Skin of body (tissue), 2 donors: ENCODE results near the gene PLPP2. TPM values are rescaled to one million over a fixed set of nuclear protein-coding genes. Genes with fewer than 3 reads are reported as not detected.

Source experiments
- DNase-seq: peaks from one replicate; lab custom pipeline; 2025; lab: John Stamatoyannopoulos, UW
- total RNA-seq: library from RNA; depleted of rRNA; stranded (reverse); fragments of >200 nt; gene quantifications from one replicate; pipeline ENCODE4 v1.2.3, GENCODE V29; 2014

PLPP2 gene
- total RNA-seq, 1 donor from 2014 or later, result 5.1 TPM

DNA sequence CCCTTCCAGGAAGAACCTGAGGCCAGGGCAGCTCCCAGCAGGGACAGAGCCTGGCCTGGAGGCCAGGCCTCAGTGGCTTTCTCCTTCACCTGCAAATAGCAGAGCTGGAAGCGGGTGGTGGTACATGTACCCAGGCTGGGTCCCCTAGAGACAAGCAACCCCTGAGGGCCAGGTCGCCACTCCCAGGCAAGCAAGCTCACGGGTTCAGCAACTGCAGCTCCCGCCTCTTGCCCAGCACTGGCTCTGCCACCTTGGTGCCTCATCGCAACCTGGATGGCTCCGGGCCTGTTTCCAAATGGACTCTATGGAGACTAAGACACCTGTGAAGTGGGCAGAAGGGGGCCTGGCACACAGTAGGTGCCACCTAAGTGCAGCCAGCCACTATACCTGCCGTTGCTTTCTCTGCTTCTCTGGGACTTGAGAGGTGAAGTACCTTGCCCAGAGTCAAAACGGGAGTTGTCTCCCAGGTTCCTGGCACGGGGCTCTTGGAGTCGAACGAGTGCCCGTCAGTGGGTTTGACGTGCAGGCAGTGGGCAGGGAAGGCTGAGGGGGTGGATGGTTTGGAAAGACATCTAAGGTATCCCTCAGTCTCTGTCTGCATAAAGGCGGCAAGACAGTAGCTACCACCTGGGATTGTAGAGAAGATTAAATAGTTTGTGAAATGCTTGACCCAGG lies 2.4 kb upstream of the PLPP2 start:
- DNase-seq, result no peak

DNA sequence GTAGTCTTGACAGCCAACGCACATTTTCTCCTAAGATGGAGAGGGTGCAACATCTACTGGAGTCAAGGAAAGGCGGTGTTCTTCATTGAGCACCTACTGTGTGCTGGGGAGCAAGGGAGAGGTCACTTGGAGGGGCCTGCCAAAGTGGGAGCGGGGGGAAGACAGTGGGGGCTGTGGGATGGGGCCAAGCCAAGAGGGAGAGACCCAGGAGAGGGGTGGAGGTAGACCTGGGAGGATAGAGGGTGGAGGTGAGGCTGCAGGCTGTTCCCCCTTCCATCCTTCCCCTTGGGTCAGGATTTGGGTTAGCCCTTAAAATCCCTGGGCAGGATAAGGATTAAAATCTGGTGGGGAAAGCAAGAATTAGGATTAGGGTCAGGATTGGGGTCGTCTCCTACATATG lies 1.7 kb upstream of the PLPP2 start:
- no peak for DNase-seq

DNA sequence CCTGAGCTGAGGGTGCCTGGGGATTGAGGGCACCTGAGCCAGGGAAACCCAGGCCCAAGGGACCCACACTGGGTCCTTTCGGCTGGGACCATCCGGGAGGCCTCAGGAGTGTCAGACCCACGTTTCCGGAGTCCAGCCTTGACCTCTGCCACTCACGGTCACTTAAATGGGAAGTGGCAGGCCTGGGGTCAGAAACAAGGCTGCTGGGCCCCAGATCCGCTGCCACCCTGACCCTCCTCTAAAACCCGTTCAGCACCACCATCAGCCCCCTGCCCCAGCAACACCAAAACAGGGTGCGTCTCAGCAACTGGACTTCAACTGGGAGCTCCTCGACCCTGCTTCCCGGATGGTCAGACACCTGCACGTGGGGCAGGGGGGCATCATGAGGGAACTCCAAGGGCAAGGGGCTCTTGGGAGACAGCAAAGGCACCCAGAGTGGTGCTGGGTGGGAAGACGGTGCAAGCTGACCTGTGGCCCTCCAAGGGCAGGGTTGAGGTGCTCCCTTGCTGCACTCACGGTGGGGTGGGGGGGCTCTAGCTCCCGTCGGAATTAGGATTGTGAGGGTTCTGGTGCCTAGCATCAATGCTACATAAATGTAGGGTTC lies 1.2 kb upstream of the PLPP2 start:
- DNase-seq, result no peak

DNA sequence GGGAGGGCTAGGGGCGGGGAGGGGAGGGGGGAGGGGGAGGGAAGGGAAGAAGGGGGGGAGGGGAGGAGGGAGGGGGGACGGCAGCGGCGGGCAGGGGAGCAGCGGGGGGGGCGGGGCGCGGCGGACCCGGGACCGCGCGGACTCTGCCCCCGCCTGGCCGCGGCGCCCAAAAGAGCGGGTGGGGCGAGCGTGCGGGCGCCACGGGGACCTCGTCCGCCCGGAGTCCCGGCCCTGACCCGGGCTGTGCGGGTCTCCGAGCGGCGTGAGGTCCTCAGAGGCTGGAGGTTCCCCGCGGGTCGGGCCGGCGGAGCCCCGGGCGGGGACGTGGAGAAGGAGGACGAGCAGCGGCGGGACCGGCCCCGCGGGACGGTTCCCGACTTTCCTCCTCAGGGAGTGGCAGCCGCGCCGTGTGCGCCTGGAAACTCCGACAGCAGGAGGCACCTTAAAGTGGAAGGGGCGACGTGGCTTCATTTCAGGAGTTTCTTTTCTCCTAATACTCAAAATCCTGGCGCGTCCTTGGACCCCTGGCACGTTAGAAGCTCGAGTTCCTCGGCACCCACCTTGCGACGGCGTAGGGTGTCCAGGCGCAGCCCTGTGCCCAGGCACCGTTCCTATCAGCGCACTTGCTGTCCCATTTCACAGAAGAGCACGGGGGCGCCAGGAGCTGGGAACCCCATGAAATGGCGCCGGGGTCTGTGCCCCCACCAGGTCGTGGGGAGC lies 518 bp upstream of the PLPP2 start:
- no peak for DNase-seq

DNA sequence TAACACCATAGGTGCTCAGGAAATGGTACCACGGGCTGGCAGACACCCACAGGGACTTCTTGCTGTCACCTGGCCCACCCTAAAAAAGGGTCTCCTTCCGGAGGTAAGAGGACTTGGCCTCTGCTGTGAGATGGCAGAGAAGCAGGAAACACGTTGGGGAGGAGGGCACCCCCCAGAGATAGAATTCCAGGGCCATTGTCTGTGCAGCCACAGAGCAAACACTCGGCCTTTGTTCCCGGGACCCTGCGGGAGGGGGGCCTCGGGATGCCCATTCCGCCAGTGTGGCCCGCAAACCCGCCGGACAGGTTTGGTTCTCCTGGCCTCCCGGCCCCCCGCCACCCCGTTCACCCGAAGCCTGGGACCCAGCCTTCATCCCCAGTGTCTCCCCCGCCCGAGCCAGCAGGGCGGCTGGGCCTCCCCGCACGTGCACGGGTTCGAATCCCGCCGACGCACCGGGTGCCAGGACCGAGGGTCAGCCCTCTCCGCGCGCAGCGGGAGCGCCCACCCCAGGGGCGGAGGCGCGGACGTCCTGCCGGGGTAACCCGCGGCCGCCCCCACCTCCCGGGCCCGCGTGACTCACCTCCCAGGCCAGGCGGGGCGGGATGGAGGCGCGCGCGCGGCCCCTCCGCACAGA lies 714 bp downstream of the PLPP2 start:
- no peak for DNase-seq

DNA sequence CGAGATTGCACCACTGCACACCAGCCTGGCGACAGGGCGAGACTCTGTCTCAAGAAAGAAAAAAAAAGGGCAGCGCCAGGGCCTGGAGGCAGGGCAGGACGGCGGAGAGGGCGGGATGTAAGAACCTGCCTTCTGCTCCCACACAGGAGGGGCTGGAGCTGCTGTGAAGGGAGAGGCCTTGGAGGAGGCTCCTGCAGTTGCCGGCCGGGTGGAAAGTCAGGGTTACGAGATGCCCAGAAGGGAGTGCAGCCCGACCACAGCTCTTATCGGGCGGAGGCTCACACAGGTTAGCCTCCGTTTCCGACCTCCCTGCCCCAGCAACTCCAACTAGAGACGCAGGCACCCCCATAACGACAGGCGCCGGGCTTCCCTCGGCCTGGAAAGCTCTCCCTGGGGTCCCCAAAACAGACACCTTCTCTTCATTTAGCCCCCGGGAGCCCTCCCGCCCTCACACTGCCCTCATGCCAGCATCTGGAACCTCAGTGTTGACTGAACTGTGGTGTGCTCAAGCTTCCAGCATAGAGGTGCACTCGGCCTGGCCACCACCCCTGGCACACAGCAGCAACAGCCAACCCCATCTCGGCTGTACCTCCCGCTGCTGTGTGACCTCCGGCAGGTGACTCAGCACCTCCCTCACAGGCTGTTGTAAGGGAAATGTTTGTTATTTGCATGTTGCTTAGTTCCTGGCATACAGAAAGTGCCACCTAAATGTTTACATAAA lies 1.4 kb downstream of the PLPP2 start:
- no peak for DNase-seq

DNA sequence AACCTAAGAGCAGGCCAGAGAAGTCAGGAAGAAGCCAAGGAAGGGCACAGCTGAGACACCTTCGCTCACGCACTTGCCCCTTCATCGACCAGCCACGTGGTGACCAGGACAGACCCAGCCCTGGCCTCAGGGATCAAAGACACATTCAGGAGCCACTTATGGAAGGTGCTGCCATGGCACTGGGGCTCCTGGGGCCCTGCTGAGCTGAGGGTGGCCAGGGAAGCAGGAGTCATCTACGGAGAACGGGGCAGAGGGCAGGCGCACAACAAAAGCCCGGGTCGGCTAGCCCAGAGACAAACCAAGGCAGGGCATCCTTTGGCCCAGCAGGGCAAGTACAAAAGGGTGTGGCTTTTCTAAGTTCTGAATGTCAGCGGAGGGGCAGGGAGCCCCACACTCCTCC lies 2.3 kb downstream of the PLPP2 start:
- no peak for DNase-seq

DNA sequence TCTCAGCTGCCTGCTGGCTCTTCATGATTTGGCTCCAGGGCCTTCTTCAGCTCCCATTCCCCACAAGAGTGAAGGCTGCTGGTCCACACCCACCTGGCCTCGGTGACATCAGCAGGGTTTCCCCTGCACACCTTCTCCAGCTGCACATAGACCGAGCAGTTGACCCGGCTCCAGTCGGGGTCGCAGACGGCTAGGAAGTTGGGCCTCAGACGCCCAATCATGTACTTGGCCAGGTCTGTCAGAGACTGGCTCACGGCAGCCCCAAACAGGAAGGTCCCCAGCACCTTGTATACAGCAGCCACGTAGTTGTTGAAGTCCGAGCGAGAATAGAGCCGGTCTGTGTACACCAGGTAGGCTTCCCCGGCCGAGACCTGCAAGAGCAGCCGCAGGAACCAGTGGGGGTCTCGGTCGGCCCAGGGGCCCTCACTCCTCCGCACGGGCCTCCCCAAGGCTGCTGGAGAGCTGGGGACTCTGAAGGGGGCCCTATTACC lies 3.8 kb downstream of the PLPP2 start:
- DNase-seq, result no peak

DNA sequence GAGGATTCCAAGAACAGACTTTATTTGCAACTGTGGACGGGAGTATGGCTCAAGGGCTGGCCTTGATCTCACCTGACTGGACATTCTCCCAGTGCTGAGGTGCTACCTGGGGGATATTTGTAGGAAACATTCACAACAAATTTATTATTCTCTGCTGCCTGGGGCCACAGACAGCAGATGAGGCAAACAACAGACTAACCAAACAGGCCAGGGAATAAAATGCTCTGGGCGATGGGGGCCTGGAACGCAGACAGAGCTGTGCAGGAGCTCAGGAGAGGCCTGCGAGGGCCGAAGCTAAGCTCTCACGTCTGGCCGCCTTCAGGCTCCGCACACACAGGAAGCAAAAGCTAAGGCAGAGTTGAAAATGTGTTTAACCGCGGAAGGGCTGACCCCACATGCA lies 7.8 kb downstream of the PLPP2 start:
- DNase-seq, result no peak

DNA sequence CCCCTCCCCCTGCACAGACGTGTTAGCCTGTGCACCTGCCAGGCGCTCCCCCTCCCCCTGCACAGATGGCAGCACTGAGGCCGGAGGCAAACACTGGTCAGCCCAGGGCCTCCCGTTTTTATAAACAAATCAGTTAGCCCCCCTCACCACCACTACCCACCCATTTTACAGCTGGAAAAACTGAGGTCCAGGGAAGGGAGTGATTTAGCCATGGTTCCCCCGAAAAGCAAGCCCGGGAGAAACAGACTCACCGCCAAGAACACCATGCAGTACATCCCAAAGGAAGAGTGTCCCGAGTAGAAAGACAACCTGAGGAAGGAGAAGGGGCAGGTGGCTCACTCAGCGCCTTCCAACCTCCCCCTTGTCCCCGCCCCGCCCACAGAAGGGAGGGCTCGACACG lies 8.7 kb downstream of the PLPP2 start:
- no peak for DNase-seq

DNA sequence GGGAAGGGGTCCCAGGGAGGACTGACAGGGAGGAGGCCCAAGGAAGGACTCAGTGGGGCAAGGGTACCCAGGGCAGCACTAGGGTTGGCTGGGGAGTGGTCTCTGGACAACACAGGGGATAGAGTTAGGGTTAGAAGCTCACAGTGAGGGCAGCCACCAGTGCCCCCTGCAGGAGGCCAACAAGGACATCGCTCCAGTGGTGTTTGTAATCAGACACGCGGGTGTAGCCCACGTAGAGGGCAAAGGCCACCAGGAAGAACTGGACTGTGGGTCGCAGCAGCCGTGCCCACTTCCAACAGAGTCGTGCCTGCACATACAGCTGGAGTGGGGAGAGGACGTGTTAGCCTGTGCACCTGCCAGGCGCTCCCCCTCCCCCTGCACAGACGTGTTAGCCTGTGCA lies 9.2 kb downstream of the PLPP2 start:
- DNase-seq, result no peak

DNA sequence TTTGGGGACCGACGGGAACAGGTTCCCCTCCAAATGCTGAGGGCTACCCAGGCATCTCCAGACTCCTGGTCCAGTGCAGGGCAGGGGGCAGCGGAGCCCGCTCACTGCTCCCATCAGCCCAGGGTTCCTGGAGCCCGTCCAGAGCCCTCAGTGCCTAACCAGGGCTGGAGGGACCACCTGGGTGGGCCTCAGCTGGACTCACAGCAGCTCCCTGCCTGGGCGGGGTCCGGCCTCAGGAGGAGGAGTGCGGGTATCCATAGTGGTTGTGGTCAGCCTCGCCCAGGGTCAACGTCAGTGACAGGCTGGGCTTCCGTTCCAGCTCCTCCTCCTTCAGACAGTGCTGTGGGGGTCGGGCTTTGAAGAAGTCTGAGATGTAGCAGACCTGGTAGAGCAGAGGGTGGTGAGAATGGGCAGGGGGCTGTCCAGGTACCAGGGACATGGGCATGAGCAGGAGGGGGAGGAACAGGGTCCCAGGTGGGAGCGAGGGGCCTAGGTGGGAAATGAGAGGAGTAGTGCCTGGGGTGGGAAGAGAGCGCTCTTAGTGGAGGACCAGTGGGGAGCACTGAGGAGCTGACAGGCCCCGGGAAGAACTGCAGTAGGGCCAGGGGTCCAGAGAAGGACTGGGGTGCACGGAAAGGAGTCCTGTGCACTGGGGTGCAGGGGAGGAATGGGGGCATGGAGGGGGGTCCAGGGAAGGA lies 9.9 kb downstream of the PLPP2 start:
- DNase-seq, result no peak

DNA sequence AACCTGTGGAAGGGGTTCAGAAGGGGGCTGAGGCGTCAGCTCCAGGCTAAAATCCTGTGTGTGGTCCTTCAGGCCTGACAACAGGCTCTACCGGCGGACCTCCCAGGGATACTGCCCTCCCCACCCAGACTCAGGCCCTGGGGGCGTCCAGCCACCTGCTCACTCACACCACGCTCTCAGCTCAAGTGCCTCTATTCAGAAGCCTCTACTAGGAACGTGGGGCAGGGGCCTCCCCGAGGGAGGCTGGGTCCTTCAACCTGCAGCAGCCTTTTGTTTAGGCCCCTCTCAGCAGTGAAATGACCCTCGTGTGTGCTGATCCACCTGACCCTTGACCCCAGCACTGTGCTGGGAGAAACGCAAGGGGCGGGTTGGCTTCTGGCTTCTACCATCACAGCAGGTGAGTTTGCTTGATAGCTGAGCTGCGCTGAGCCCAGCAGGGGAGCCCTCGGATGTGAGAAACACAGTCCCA lies 10.6 kb downstream of the PLPP2 start:
- DNase-seq, result no peak

DNA sequence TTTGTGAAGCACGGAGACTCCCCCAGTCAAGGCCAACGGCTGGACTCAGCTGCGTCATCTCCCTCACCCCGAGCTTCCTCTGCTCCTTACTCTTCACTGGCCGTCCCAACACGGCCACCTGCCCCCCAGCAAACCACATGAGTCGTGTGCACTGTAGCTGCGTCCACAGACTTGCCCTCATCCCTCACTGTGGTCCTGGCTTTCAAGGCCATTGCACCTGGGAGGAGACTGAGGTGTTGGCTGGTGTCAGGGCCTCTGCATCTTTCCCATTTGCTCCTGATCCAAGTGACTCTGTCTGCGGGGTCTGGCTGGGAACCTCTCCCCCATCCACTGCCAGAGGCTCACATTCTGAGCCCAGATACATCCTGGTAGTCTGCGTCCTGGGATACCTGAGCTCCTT lies 11.5 kb downstream of the PLPP2 start:
- DNase-seq, result no peak

DNA sequence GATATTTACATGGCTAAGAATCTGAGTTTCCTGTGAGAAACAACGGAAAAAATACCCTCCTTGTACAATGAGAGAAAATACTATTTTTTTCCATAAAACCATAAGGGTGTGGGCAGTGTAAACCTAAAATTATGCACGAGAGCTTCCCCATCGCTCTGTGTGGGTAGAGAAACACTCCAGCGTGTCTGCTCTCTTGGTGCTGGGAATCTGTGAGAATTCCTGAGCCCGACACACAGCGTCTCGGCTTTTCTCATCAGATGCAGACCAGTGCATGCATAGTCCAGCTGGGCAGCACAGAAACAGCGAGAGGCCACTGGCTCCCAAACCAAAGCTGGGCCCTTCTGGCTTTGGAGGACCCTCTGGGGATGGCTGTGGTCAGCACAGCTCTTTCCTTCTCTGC lies 12.0 kb downstream of the PLPP2 start:
- DNase-seq, result no peak

DNA sequence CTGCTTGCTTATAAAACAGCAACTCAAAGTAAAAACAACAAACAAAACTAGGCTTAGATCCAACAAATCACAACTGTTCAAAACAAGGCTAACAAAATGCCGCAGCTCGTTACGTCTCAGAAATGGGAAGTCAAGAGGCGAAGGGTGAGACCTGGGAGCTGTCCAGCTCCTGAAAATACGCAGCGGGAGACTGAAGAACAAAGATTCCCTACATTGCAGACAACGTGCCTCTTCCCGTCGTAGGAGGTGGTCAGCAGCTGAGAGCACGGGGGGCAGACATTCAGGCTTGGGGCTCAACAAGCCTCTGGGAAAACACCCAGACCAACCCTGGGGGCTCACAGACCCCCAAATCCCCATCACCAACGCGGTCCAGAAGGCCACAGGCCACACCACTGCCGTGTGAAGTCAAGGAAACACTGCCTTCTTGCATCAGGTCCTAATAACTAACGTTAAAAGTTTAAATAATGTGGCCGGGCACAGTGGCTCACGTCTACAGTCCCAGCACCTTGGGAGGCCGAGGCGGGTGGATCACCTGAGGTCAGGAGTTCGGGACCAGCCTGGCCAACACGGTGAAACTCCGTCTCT lies 13.5 kb downstream of the PLPP2 start:
- DNase-seq, result no peak

DNA sequence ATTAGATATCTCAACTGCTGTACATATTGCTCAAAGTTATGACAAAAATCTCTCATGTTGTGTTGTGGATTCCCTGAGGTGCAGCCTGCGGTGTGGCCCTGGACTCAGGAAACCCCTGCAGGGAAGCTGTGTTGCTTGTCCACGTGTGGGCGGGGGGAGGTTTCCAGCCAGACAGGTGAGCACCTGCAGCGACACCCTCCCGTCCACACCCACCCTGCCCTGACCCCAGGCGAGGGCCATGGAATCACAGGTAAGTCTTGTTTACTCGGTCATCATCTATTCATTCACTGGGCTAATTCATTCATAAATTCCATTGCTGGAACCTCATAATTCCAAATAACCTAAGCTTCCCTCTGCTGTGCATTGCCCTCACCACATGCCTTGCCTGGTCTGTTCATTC lies 14.1 kb downstream of the PLPP2 start:
- DNase-seq, result no peak

DNA sequence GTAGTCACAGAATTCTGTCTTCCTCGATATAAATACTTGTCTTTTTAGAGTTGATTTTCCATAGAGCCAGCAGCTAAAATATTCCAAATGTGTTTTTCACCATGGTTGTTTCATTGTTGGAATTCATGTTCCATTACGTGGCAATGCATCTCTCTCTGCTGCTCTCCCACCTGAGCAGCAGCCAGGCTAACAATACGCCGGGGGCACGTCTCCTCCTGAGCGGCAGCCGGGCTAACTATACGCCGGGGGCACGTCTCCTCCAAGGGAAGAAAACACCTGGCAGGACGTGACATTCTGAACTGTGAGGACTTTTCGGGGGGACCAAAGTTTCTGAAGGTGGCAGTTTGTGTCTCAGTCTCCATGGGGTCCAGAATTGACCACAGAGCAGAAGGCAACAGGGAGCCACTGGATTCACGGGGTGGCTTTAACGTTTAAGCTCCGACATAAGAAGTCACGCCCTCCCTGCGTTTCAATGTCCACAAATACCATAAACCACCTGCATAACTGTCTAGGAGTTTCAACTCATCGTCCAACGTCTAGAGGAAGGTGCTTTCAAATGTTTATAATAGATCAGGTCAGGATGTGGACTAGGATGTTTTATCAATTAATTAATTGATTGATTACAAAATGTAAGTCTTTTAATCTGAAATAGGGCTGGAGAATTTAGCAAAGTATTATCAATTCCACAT lies 15.1 kb downstream of the PLPP2 start:
- DNase-seq, result no peak

DNA sequence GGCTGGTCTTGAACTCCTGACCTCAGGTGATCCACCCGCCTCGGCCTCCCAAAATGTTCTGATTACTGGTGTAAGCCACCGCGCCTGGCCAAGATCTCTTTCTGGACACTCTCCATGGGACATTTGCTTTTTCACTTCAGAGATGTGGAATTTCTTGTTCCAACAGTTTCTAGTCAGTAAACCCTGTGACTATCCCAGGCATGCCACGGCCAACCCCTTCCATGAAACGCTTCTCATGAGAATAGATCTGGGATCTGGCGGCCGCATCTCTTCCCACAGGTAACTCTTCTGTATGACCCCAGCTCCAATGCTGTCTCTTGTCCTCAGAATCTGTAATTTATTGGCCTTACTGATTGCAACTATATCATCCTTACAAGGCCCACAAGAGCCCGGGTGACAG lies 16.2 kb downstream of the PLPP2 start:
- DNase-seq, result no peak

DNA sequence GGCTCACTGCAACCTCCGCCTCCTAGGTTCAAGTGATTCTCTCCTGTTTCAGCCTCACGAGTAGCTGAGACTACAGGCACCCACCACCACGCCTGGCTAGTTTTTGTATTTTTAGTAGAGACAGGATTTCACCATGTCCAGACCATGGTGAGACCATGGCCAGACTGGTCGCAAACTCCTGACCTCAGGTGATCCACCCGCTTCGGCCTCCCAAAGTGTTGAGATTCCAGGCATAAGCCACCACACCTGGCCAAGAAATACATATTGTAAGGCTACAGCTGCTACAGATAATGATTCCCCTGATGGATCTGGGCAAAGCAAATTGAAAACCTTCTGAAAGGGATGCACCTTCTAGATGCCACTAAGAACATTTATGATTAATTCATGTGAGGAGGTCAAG lies 17.8 kb downstream of the PLPP2 start:
- no peak for DNase-seq
